CD4-positive, alpha-beta T cell treated with Interleukin-4 for 1 hour (primary cell): ENCODE data around the gene TXNDC11.
"Not testable (repeated sequence)": the region's sequence is repeated elsewhere in the genome, so short reads cannot be mapped to it uniquely, and the experiment has no call there.

Source experiments
- DNase-seq, 2 donors: peaks; one replicate each; pipeline ENCODE4 v3.0.0-alpha.2; 2020 to 2022

The TXNDC11 gene, protein sequence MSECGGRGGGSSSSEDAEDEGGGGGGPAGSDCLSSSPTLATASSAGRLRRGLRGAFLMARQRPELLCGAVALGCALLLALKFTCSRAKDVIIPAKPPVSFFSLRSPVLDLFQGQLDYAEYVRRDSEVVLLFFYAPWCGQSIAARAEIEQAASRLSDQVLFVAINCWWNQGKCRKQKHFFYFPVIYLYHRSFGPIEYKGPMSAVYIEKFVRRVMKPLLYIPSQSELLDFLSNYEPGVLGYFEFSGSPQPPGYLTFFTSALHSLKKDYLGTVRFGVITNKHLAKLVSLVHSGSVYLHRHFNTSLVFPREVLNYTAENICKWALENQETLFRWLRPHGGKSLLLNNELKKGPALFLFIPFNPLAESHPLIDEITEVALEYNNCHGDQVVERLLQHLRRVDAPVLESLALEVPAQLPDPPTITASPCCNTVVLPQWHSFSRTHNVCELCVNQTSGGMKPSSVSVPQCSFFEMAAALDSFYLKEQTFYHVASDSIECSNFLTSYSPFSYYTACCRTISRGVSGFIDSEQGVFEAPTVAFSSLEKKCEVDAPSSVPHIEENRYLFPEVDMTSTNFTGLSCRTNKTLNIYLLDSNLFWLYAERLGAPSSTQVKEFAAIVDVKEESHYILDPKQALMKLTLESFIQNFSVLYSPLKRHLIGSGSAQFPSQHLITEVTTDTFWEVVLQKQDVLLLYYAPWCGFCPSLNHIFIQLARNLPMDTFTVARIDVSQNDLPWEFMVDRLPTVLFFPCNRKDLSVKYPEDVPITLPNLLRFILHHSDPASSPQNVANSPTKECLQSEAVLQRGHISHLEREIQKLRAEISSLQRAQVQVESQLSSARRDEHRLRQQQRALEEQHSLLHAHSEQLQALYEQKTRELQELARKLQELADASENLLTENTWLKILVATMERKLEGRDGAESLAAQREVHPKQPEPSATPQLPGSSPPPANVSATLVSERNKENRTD

GRCh38 chr16:11742536-11743307, at the start of gene TXNDC11:
TXNDC11 (minus strand) TSS chr16:11742857; CDS start chr16:11742730, 127 bp downstream.
- peak; percentile 99 for DNase-seq

DNA sequence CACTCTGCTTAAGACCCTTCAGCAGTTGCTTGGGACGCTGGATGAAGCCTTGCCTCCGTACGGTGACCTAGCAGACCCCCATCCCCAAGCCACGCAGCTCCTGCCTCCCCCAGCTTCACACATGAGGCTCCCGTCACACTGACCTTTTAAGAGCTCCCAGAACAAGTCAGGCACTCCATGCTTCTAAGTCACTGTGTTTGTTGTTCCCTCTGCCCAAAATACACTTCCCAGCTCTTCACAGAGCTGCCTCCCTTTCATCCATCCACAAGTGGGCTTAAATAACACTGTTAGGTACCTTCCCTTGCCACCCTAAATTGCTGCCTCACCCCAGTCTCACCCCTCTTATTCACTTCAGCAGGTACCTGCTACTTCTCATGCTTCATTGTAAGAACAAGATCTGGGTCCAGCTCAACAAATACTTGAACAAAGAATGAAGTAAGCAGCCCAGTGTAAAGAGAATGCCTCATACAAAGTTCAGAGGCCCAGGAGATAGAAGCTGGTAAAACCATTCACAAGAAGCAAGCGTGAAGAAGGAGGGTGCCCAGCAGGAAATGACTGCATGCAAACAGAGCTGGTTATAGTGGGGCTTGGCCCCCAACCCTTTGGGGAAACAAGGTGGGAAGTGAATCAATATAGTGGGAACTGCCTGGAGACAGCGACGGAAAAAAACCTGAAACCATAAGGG, 48.6 kb upstream of the TXNDC11 start:
- DNase-seq = no peak

DNA sequence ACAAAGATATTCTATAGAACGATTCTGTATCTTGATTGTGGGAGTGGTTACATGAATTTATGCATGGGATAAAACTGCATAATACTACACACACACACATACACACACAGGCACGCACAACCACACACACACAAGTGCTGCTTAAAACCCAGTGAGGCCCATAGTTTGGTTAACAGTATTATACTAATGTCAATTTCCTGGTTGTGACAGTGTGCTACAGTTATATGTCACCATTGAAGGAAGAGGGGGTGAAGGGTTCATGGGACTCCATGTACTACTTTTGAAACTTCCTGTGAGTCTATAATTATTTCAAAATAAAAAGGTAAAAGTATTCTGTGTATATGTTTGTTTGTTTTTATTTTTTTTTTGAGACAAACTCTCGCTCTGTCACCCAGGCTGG, 46.3 kb upstream of the TXNDC11 start:
- DNase-seq = no peak

DNA sequence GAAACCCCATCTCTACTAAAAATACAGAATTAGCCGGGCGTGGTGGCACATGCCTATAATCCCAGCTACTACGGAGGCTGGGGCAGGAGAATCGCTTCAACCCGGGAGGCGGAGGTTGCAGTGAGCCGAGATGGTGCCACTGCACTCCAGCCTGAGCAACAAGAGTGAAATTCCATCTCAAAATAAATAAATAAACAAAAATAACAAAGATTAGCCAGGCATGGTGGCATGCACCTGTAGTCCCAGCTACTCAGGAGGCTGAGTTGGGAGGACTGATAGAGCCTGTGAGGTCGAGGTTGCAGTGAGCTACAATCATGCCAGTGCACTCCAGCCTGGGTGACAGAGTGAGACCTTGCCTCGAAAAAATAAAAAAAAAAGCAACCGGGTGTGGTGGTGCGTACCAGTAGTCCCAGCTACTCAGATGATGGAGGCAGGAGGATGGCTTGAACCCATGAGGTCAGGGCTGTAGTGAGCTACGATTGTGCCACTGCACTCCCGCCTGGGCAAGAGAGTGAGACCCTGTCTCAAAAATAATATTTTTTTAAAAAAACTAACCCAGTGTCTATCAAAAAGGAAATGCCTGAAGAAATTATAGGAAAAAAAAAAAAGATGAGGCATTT, 42.4 kb upstream of the TXNDC11 start:
- DNase-seq = not testable (repeated sequence)

DNA sequence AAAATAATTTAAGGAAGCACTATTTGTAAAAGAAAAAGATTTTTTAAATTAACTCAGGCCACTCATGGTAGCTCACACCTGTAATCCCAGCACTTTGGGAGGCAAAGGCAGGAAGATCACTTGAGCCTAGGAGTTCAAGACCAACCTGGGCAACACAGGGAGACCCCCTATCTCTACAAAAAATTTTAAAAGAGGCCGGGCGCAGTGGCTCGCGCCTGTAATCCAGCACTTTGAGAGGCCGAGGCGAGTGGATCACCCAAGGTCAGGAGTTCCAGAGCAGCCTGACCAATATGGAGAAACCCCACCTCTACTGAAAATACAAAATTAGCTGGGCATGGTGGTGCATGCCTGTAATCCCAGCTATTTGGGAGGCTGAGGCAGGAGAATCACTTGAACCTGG, 41.7 kb upstream of the TXNDC11 start:
- not testable (repeated sequence) for DNase-seq

DNA sequence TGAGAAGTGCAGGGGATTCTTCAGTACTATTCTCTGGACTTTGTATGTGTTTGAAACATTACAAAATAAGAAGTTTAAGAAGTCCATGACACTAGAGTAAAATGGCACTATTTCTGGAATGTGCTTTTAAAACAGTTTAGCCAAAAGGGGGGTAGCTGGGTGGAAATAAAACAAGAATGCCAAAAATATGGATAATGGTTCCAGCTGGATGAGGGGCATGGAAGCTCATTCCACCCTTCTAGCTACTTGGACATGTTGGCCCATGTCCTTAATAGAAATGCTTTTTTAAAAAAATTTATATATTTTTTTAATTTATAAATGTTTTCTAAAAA, 41.3 kb upstream of the TXNDC11 start:
- no peak for DNase-seq

DNA sequence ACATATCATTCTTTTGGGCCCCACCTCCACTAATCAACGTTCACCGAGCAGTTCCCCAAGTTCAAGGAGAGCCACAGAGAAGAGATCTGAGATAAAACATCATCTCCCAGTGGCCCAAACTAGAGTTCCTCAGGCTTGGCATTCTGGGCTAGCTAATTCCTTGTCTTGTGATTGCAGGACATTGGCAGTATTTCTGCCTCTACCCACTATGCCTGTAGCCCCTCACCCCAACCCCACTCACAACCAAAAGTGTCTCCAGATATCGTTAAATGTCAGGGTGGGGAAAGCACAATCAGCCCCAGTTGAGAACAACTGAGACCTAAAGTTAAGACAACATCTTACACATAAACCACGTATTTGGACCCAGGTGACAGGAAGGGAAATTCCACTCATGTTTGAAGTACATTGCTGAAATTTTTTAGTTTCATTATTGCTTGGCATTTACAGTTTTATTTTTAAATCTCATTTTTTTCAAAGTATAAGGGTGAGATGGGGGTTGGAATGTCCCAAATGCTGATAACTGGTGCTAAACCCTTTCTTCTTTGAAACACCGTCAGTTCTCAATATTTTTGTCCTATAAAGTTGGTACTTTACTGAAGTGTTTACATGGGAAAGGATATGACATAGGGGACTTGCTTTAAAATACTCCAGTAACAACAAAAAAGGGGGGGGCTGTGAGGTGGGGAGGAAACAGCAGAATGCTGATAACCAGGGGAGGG, 40.8 kb upstream of the TXNDC11 start:
- peak; percentile 71 to 92 for DNase-seq

DNA sequence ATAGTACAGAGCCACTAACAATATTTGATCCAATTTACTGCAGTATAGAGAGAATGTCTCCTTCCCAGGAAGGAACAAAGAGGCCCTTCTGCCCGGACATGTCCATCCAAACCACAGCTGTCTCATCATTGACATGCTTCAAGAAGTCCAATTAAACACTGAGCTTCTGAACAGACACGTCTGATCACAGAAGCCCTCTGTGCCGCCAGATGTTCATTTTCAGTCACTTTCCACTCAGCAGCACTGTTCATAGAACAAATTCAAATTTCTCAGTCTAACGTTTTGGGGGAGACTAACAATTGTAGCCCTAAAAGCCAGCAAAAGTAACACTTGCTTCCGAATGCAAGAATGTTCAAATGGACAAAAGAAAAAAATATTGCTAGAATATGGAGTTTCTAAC, 39.1 kb upstream of the TXNDC11 start:
- DNase-seq = no peak

GRCh38 chr16:11780991-11781680, 38.5 kb upstream of the TXNDC11 start:
- DNase-seq = no peak

- DNase-seq = no peak
Observed at GRCh38 chr16:11779074-11779473, 36.4 kb upstream of the TXNDC11 start.

DNA sequence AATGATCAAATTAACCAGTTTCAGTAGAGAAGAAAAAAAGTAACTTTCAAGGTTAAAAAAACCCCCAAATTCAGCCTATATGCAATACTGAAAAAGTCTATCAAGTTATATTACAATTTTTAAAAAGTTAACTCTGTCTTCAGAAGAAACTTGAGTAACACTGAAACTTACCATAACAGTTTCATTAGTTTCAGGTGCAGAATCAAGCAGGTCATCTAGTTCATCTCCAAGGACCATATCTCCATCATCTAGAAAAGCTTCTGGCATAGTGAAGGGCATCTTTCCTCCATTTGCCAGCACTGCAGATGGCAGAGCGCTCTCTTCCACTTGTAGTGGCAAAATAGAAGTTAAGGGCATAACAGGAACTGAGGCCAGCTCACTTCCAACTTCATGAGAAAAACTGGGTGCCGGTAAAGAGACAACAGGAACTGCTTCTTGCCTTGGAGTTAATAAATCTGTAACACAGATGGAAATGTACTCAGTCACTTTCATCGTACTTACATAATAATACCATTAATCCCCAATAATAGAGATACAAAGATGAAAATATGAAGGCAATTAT, 31.5 kb upstream of the TXNDC11 start:
- DNase-seq = no peak

GRCh38 chr16:11768849-11769248, 26.2 kb upstream of the TXNDC11 start:
- DNase-seq = no peak

DNA sequence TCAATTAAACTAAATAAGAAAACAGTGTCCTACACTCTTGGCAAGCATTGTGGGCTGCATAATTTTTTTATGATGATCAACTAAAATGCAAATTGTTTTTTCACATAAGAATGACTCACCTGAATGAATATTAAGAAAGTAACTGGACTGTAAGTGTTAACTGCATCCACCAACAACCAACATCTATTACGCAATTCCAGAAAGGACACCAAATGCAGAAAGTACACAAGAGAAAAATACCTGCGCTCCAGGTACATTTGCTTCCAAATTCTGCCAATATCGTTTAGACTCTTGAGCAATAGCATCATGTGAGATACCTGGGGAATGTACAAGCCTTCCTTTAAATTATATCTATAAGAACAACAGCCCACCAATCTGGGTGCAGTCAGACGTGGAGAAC, 19.8 kb upstream of the TXNDC11 start:
- no peak for DNase-seq

DNA sequence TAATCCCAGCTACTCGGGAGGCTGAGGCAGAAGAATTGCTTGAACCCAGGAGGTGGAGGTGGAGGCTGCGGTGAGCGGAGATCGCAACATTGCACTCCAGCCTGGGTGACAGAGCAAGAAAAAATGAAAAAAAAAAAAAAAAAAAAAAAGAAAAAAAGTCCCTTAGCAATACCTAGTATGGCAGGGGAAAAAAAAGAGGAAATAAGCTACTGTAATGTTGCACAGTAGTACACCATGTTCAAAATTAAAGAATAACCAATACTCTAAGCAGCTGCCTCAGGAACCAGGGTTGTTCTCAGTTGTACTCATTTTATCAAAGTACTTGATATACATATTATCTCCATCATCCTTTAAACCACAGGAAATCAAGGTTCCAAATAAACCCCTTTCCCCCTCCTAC, 17.3 kb upstream of the TXNDC11 start:
- no peak for DNase-seq

- no peak for DNase-seq
Observed at GRCh38 chr16:11759163-11759834, 16.6 kb upstream of the TXNDC11 start.

- DNase-seq = no peak
Observed at GRCh38 chr16:11757671-11758545, 15.3 kb upstream of the TXNDC11 start.

GRCh38 chr16:11756248-11756647, 13.6 kb upstream of the TXNDC11 start:
- no peak for DNase-seq

- no peak for DNase-seq
Observed at GRCh38 chr16:11755022-11755760, 12.5 kb upstream of the TXNDC11 start.
